K562 (cell line): ENCODE data around the gene TMTC2. TPM values are rescaled to one million over a fixed set of nuclear protein-coding genes. Genes with fewer than 3 reads are reported as not detected.

ENCODE experiments used
- ATAC-seq: fragments of 200-7000 bp; cut with Tn5 transposase; 3 replicates; pipeline ENCODE4 v1.9.1; 2020; ENCODE audit warnings: moderate library complexity
- BruUV-seq: library from RNA; stranded (reverse); fragments of 400-500 nt; replicated peaks from 2 replicates; lab custom pipeline; 2021; lab: Mats Ljungman, UMichigan
- CTCF ChIA-PET: fragments of 300-600 bp; formaldehyde crosslinking; extraction: SDS; loops from one replicate; lab custom pipeline; 2021; ENCODE audit warnings: low intra/inter-chr PET ratio; lab: Yijun Ruan, JAX
- POLR2A ChIA-PET: fragments of 300-600, 350-650 bp; sonication (Branson Sonifier 250); formaldehyde crosslinking; extraction: SDS; loops from one replicate; lab custom pipeline; 2021; ENCODE audit warnings: antibody characterized with exemption, inconsistent platforms; lab: Yijun Ruan, JAX
- DNase-seq, 4 experiments: peaks; one replicate each; pipeline versions ENCODE4 v3.0.0 to v3.0.0-alpha.2; 2011 to 2018; ENCODE audit warnings: low spot score in 3 of 4, mixed read lengths in 3 of 4; ENCODE audit errors: extremely low read depth in 1 of 4
- FAIRE-seq: peaks from 2 replicates; lab custom pipeline; 2011; peaks lifted over from hg19 to GRCh38; lab: Jason Lieb, UNC
- H2AFZ ChIP-seq: 2 replicates; pipeline ENCODE4 v1.6.0; 2011; ENCODE audit warnings: low read depth, low read length, control low read depth, inconsistent platforms
- H3K27ac ChIP-seq: fragments of 200-600 bp; 3 replicates; pipeline ENCODE4 v1.8.0; 2011; ENCODE audit warnings: low read depth, mild to moderate bottlenecking, control low read depth, inconsistent platforms, low read length, moderate library complexity, mixed read lengths; ENCODE audit errors: extremely low read depth
- H3K27me3 ChIP-seq, 2 experiments: fragments of 300-600 bp in 1 of 2; 2 replicates in 1 of 2; 3 replicates in 1 of 2; pipeline versions ENCODE4 v1.6.0 to v1.8.0; 2011; ENCODE audit warnings: inconsistent platforms in 2 of 2, low read length in 2 of 2, mild to moderate bottlenecking in 1 of 2, mixed read lengths in 1 of 2, moderate library complexity in 1 of 2; ENCODE audit not compliant: control insufficient read depth in 2 of 2, insufficient read depth in 2 of 2
- H3K36me3 ChIP-seq: fragments of 300-600 bp; 3 replicates; pipeline ENCODE4 v1.8.0; 2011; ENCODE audit warnings: mild to moderate bottlenecking, low read length, inconsistent platforms; ENCODE audit not compliant: control insufficient read depth, insufficient read depth
- H3K4me1 ChIP-seq, 2 experiments: fragments of 200-600 bp in 1 of 2; replicated peaks in 1 of 2; 2 replicates in 1 of 2; 3 replicates in 1 of 2; pipeline versions ENCODE4 v1.5.1 to v1.8.0; 2011; ENCODE audit warnings: inconsistent platforms in 2 of 2, low read length in 2 of 2, mild to moderate bottlenecking in 1 of 2, mixed read lengths in 1 of 2, moderate library complexity in 1 of 2; ENCODE audit not compliant: control insufficient read depth in 2 of 2, insufficient read depth in 2 of 2
- H3K4me2 ChIP-seq: 2 replicates; pipeline ENCODE4 v1.6.1; 2011; ENCODE audit warnings: low read length, control low read depth, inconsistent platforms, mixed read lengths; ENCODE audit not compliant: insufficient read depth
- H3K4me3 ChIP-seq: fragments of 200-600 bp; sonication (generic), shearing (Covaris generic); 2 replicates; pipeline ENCODE4 v1.5.1; 2016; ENCODE audit warnings: control low read depth, inconsistent platforms
- H3K79me2 ChIP-seq: fragments of 200-600 bp; 3 replicates; pipeline ENCODE4 v1.8.0; 2011; ENCODE audit warnings: low read length, inconsistent platforms; ENCODE audit not compliant: control insufficient read depth, insufficient read depth
- H3K9ac ChIP-seq, 2 experiments: 2 replicates each; pipeline versions ENCODE4 v1.6.0 to v1.6.1; 2011; ENCODE audit warnings: low read depth in 2 of 2, low read length in 2 of 2, control low read depth in 1 of 2, inconsistent platforms in 1 of 2, mild to moderate bottlenecking in 1 of 2, mixed read lengths in 1 of 2; ENCODE audit not compliant: insufficient read depth in 1 of 2
- H3K9me1 ChIP-seq: one replicate; pipeline ENCODE4 v1.6.0; 2011; ENCODE audit warnings: inconsistent platforms, mild to moderate bottlenecking, low read length, moderate library complexity; ENCODE audit not compliant: control insufficient read depth, insufficient read depth
- H3K9me3 ChIP-seq: replicated peaks from 2 replicates; pipeline ENCODE4 v1.5.1; 2011; ENCODE audit warnings: low read depth, low read length, inconsistent platforms; ENCODE audit not compliant: control insufficient read depth, insufficient read depth
- H4K20me1 ChIP-seq: replicated peaks from 2 replicates; pipeline ENCODE4 v1.6.1; 2011; ENCODE audit warnings: low read length, inconsistent platforms, mixed read lengths; ENCODE audit not compliant: control insufficient read depth, insufficient read depth
- HSF4 ChIP-seq: fragments of 250-450 bp; sonication (Bioruptor Pico); IDR thresholded peaks from 2 replicates; pipeline ENCODE4 v2.1.2; 2022; ENCODE audit warnings: mild to moderate bottlenecking, moderate library complexity, borderline replicate concordance
- MCM5 ChIP-seq: fragments of 450-650 bp; IDR thresholded peaks from 2 replicates; pipeline ENCODE4 v1.6.1; 2016; ENCODE audit warnings: low read depth
- NR4A1 ChIP-seq, 2 experiments: fragments of 250-450 bp in 1 of 2; fragments of 450-650 bp in 1 of 2; sonication (Bioruptor Pico) in 1 of 2; IDR thresholded peaks; 2 replicates each; pipeline versions ENCODE4 v1.4.0 to v1.6.1; 2016 to 2020; ENCODE audit warnings: mild to moderate bottlenecking in 2 of 2, missing compliant biosample characterization in 1 of 2, missing genetic modification characterization in 1 of 2, moderate library complexity in 1 of 2
- UBTF ChIP-seq, 2 experiments: IDR thresholded peaks; 2 replicates each; pipeline ENCODE4 v1.6.1; 2012; ENCODE audit warnings: improper control_type of control experiment in 2 of 2, low read depth in 2 of 2, low read length in 2 of 2, borderline replicate concordance in 1 of 2
- WGBS: fragments of 100-300 bp; shearing (Covaris generic); methylation state at CpG from one replicate; pipeline ENCODE4 v1.1.6; 2016; ENCODE audit warnings: low coverage, mixed read lengths; ENCODE audit not compliant: insufficient coverage; ENCODE audit errors: missing lambda C conversion rate; 5-methylcytosine and 5-hydroxymethylcytosine counted together
- in situ Hi-C: fragments of 300-500 bp; cut with MboI; formaldehyde crosslinking; loops from 4 replicates; pipeline ENCODE4 v1.15.0; 2018; ENCODE audit warnings: inconsistent platforms, mixed read lengths
- intact Hi-C: fragments of 100-400 bp; cut with micrococcal nuclease; formaldehyde crosslinking; loops from 2 replicates; pipeline ENCODE4 v1.14.2; 2022
- polyA plus RNA-seq, 8 experiments: library from polyadenylated mRNA; depleted of rRNA in 4 of 8; stranded (reverse) in 5 of 8; unstranded in 3 of 8; fragments of >200 nt; fragmentation: Nextera tagmentation in 2 of 8; fragmentation: Illumina TruSeq in 1 of 8; extraction: Ambion mirVana in 2 of 8; extraction: Trizol in 1 of 8; gene quantifications; 2 replicates each; pipeline versions ENCODE4 v1.2.1 to v1.2.3, GENCODE V29; 2011 to 2014; ENCODE audit warnings: inconsistent platforms in 1 of 8, missing spikeins in 1 of 8
- total RNA-seq, 7 experiments: library from RNA; depleted of rRNA in 6 of 7; stranded (reverse); fragments of >200 nt in 6 of 7; fragmentation: Illumina TruSeq in 2 of 7; extraction: Trizol in 2 of 7; gene quantifications; 2 replicates each; pipeline versions ENCODE4 v1.2.1 to v1.2.3, GENCODE V29; 2011 to 2021; ENCODE audit warnings: low replicate concordance in 1 of 7
- TF ChIP-seq, protein P1 (sequence below): fragments of 450-650 bp; IDR thresholded peaks from 2 replicates; pipeline ENCODE4 v1.6.1; 2017; ENCODE audit warnings: antibody characterized with exemption
- TF ChIP-seq, protein P2 (sequence below): fragments of 450-650 bp; IDR thresholded peaks from 2 replicates; pipeline ENCODE4 v1.6.1; 2018; ENCODE audit not compliant: partially characterized antibody

Gene TMTC2
- total and polyA plus RNA-seq, 9 of the 15 experiments (the other 6 are each of a cell fraction or from before 2014, with no cell fraction given) = 0.29 to 1.1 (median 0.55) TPM

DNA sequence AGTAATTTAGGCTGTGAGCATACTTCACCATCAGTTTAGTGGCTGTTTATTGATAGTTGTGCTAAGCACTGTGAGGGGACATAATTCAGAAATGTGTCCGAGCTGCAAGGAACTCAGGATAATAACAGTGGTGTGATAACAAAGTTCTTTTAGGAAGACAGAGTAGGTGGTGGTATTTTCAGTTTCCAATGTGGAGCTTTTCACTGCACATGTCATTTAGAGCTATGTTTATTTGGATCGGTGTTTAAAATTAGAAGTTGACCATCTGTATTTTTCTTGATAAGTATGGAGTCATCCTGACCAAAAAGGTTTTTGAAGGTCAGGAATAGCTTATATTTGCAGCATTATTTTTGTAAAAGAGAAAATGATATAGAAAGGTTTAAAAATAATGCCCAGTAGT, 443.5 kb downstream of the TMTC2 start:
- Histone ChIP-seq H3K79me2 (no peaks in the 10 kb centered on the region), H4K20me1 (no peaks in the 10 kb centered on the region), H3K27ac (no peak overlapping the region), H3K9me3 (no peaks in the 10 kb centered on the region), H3K9me1 (no peaks in the 10 kb centered on the region), H3K9ac (no peak overlapping the region), H3K27me3 (no peaks in the 10 kb centered on the region), H3K4me1 (peaks cover 0 to 3% of the 10 kb centered on the region in 2 experiments; a peak in 2 of 5 replicates), H3K4me2 (no peak overlapping the region), H3K4me3 (no peak overlapping the region), H2AFZ (peak overlapping the region; percentile 65), H3K36me3 (no peaks in the 10 kb centered on the region; the same call in 2 of the 3 replicates)
- FAIRE-seq = no peak
- no peak for TF ChIP-seq HSF4 (CRISPR knock-in tag)
- TF ChIP-seq NR4A1 (CRISPR knock-in tag; IDR thresholded peaks at IDR 0.05) = no peak
- no peak for TF ChIP-seq NR4A1 (tag; IDR thresholded peaks at IDR 0.05)
- intact Hi-C loops = no loop called here
- WGBS = 49% methylated on average over 2 of the region's 2 CpGs
- no peak for DNase-seq
- POLR2A ChIA-PET = interaction anchor here (1.2 kb wide), 1 partner anchor 9 kb away, joined by 3 read pairs; no protein-coding TSS in a partner anchor
- ATAC-seq = no peak
- CTCF ChIA-PET = no interaction called here
- in situ Hi-C loops = no loop called here
- BruUV-seq = no TSS peak

DNA sequence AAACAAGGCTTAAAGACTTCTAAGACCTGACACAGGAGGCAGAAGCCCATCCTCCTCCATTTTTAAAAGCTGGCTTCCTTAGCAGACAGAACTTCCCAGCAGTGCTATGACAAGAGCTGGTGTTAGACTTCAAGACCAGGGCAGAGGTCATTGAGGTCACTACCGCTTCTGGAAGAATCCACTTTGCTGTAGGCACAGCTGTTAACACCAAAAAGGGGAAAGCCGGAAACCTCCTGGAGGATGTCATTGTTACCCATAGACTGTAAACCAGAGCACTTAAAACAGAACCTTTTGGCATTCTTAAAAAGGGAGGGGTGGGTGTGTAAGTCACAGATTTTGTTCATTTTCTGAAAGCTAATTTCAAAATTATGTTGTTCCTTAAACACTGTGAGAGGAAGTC, 445.7 kb downstream of the TMTC2 start:
- intact Hi-C loops (no loop called here), in situ Hi-C loops (no loop called here)
- no TSS peak for BruUV-seq
- TF ChIP-seq UBTF (IDR thresholded peaks at IDR 0.05; ENCODE audit: borderline replicate concordance in 1 of 2, low read depth in 2 of 2, low read length in 2 of 2) = no peak
- TF ChIP-seq, protein P1, sequence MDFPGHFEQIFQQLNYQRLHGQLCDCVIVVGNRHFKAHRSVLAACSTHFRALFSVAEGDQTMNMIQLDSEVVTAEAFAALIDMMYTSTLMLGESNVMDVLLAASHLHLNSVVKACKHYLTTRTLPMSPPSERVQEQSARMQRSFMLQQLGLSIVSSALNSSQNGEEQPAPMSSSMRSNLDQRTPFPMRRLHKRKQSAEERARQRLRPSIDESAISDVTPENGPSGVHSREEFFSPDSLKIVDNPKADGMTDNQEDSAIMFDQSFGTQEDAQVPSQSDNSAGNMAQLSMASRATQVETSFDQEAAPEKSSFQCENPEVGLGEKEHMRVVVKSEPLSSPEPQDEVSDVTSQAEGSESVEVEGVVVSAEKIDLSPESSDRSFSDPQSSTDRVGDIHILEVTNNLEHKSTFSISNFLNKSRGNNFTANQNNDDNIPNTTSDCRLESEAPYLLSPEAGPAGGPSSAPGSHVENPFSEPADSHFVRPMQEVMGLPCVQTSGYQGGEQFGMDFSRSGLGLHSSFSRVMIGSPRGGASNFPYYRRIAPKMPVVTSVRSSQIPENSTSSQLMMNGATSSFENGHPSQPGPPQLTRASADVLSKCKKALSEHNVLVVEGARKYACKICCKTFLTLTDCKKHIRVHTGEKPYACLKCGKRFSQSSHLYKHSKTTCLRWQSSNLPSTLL = no peak
- no peak for TF ChIP-seq MCM5
- TF ChIP-seq, protein P2, sequence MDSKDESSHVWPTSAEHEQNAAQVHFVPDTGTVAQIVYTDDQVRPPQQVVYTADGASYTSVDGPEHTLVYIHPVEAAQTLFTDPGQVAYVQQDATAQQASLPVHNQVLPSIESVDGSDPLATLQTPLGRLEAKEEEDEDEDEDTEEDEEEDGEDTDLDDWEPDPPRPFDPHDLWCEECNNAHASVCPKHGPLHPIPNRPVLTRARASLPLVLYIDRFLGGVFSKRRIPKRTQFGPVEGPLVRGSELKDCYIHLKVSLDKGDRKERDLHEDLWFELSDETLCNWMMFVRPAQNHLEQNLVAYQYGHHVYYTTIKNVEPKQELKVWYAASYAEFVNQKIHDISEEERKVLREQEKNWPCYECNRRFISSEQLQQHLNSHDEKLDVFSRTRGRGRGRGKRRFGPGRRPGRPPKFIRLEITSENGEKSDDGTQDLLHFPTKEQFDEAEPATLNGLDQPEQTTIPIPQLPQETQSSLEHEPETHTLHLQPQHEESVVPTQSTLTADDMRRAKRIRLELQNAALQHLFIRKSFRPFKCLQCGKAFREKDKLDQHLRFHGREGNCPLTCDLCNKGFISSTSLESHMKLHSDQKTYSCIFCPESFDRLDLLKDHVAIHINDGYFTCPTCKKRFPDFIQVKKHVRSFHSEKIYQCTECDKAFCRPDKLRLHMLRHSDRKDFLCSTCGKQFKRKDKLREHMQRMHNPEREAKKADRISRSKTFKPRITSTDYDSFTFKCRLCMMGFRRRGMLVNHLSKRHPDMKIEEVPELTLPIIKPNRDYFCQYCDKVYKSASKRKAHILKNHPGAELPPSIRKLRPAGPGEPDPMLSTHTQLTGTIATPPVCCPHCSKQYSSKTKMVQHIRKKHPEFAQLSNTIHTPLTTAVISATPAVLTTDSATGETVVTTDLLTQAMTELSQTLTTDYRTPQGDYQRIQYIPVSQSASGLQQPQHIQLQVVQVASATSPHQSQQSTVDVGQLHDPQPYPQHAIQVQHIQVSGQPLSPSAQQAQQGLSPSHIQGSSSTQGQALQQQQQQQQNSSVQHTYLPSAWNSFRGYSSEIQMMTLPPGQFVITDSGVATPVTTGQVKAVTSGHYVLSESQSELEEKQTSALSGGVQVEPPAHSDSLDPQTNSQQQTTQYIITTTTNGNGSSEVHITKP = peak; percentile 68

More for the DNA sequence above, 445.7 kb downstream of the TMTC2 start:
- Histone ChIP-seq H3K36me3 (no peaks in the 10 kb centered on the region; the same call in 2 of the 3 replicates), H3K9me3 (no peaks in the 10 kb centered on the region), H4K20me1 (no peaks in the 10 kb centered on the region), H3K27me3 (no peaks in the 10 kb centered on the region), H3K4me2 (peak overlapping the region; percentile 48), H3K9me1 (no peaks in the 10 kb centered on the region), H2AFZ (peak overlapping the region; percentile 78), H3K27ac (peak overlapping the region; percentile 12; the same call in 1 of the 3 replicates), H3K4me1 (peaks cover 0 to 3% of the 10 kb centered on the region in 2 experiments; a peak in 2 of 5 replicates), H3K4me3 (no peak overlapping the region), H3K9ac (peak overlapping the region in 1 of 2 experiments; percentile 21; a peak in 1 of 4 replicates), H3K79me2 (no peaks in the 10 kb centered on the region)
- CTCF ChIA-PET = no interaction called here
- WGBS = 47% methylated on average over 2 of the region's 2 CpGs
- FAIRE-seq (no peak), ATAC-seq (peak; percentile 30), DNase-seq (no peak)
- POLR2A ChIA-PET = no interaction called here
